HG03025 (cell line): ENCODE results near the gene MPG.

Source experiments
- ATAC-seq: cut with Tn5 transposase; IDR thresholded peaks from one replicate; pipeline ENCODE4 v1.9.1; 2021; ENCODE audit warnings: mild to moderate bottlenecking, moderate library complexity; ENCODE audit not compliant: unreplicated experiment, low FRiP score

Gene MPG

GRCh38 chr16:47234-47633 is 30.8 kb upstream of the MPG start:
- no peak for ATAC-seq

GRCh38 chr16:50769-51591 is 27.0 kb upstream of the MPG start:
- no peak for ATAC-seq

GRCh38 chr16:53346-54236 is 24.4 kb upstream of the MPG start, which contains the start of the genes POLR3K and SNRNP25:
Gene POLR3K, minus strand, starts transcription at chr16:53608. Its CDS starts 22 bp downstream, at chr16:53586.
Gene SNRNP25, plus strand, starts transcription at chr16:53828. Its CDS starts 189 bp downstream, at chr16:54017.
- peak; percentile 85 for ATAC-seq

- ATAC-seq = no peak
Observed at GRCh38 chr16:54237-54581, 23.8 kb upstream of the MPG start.

- ATAC-seq = no peak
Observed at GRCh38 chr16:55571-56136, 22.4 kb upstream of the MPG start.

GRCh38 chr16:56231-56927 is 21.6 kb upstream of the MPG start:
- ATAC-seq = no peak

GRCh38 chr16:57711-58110 is 20.3 kb upstream of the MPG start:
- no peak for ATAC-seq

GRCh38 chr16:58491-59439 is 19.3 kb upstream of the MPG start:
- no peak for ATAC-seq

GRCh38 chr16:59440-60059 is 18.5 kb upstream of the MPG start:
- ATAC-seq = no peak

- ATAC-seq = no peak
Observed at GRCh38 chr16:60166-60565, 17.9 kb upstream of the MPG start.

- no peak for ATAC-seq
Observed at GRCh38 chr16:60929-61878, 16.8 kb upstream of the MPG start.

- no peak for ATAC-seq
Observed at GRCh38 chr16:61879-62281, 16.1 kb upstream of the MPG start.

- ATAC-seq = no peak
Observed at GRCh38 chr16:62283-62967, 15.6 kb upstream of the MPG start.

GRCh38 chr16:62968-63391 is 15.0 kb upstream of the MPG start:
- ATAC-seq = no peak

GRCh38 chr16:63466-63865 is 14.6 kb upstream of the MPG start:
- ATAC-seq = no peak

GRCh38 chr16:63998-64913 is 13.8 kb upstream of the MPG start:
- no peak for ATAC-seq
